ENCODE measurements around the gene CYP4F11.

CYP4F11 gene

DNA sequence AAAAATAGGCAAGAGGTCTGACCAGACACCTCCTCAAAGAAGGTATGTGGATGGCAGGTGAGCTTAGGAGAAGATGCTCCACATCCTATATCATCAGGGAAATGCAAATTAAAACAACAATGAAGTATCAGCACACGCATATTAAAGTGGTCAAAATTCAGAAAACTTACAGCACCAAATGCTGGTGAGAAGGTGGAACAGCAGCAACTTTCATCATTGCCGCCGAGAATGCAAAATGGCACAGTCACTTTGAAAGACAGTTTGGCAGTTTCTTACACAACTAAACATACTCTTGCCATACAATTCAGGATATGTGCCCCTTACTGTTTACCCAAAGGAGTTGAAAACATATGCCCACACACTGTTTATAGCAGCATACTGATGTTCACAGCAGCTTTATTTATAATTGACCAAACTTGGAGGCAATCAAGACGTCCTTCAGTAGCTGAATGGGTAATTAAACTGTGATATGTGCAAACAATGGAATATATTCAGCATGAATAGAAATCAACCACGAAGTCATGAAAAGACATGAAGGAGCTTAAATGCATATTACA lies 37.0 kb upstream of the CYP4F11 start:
- DNase-seq (ENCODE audit: low read depth), result no peak
- TF ChIP-seq CTCF (conservative IDR thresholded peaks at IDR 0.05; ENCODE audit: control insufficient read depth, insufficient read depth, low read depth, low read length), result peak; percentile 13
- H3K4me3 ChIP-seq (ENCODE audit: control insufficient read depth, low read depth, low read length), result no peak overlapping the region

GRCh38 chr19:15964231-15964630 lies 29.9 kb upstream of the CYP4F11 start:
- H3K4me3 ChIP-seq (ENCODE audit: control insufficient read depth, low read depth, low read length), result no peak overlapping the region
- no peak for DNase-seq (ENCODE audit: low read depth)
- TF ChIP-seq CTCF (conservative IDR thresholded peaks at IDR 0.05; ENCODE audit: control insufficient read depth, insufficient read depth, low read depth, low read length), result no peak

DNA sequence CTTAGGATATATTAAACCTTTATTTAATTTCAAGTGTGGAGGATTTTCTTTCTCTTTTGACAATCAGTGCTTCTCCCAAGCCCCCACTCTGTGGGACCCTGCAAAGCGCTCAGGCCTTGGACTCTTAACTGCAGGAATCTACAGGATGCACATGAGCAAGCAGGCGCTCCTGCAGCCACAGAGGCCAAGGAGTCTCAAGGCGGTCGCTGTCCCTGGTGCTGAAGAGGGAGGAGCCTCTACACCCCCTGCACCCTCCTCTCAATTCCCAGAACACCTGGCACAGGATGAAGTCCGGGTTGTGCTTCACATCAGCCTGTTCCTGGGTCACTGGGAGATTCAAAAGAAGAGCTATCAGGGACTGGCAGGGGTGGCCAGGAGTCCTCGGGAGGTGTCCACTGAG lies 28.0 kb upstream of the CYP4F11 start:
- no peak for TF ChIP-seq CTCF (conservative IDR thresholded peaks at IDR 0.05; ENCODE audit: control insufficient read depth, insufficient read depth, low read depth, low read length)
- DNase-seq (ENCODE audit: low read depth), result no peak
- H3K4me3 ChIP-seq (ENCODE audit: control insufficient read depth, low read depth, low read length), result no peak overlapping the region

- no peak for DNase-seq (ENCODE audit: low read depth)
- no peak for TF ChIP-seq CTCF (conservative IDR thresholded peaks at IDR 0.05; ENCODE audit: control insufficient read depth, insufficient read depth, low read depth, low read length)
- H3K4me3 ChIP-seq (ENCODE audit: control insufficient read depth, low read depth, low read length), result no peak overlapping the region
These were observed 20.5 kb upstream of the CYP4F11 start for GRCh38 chr19:15954820-15955219.

DNA sequence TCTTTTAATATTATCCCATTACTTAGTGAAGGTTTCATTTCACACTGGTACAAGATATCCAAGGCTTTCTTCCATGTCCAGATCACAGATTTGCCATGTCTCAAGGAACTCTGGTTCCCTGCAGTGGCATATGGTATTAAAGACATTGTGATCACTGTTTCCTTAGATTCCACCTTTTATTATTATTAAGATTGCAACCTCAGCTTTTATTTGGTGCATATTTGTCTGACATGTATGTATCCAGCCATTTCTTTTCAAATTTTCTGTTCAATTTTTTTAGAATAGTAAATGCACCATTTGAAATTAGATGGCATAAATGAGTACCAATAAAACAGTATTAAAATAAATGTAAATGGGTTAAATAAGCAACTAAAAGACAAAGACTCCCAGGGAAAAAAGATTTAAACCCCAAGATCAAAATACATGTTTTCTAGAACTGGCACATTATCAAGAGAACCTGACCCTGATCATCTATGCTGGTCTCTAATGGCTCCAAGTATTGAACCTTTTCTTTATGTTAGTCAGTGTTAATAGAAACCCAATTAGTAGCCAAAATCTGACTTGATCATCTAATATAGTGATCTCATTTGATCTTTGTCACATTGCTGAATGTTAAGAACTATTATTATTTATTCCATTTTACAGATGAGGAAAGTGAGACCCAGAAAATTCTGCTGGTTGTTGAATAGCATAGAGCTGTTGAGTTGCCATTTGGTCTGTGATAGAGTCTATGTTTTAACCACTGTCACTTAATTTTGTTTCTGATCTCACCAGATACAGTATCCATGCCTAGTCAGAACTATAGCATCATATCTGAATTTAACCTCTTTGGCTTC lies 14.1 kb upstream of the CYP4F11 start, which contains the start of gene OR10H4:
TSS of gene OR10H4 (plus strand) at position 786 of the 836 bp plus-strand sequence. CDS start at position 786, 0 bp downstream.
- TF ChIP-seq CTCF (conservative IDR thresholded peaks at IDR 0.05; ENCODE audit: control insufficient read depth, insufficient read depth, low read depth, low read length), result no peak
- H3K4me3 ChIP-seq (ENCODE audit: control insufficient read depth, low read depth, low read length), result no peak within 1 kb of the TSS
- no peak for DNase-seq (ENCODE audit: low read depth)

GRCh38 chr19:15945301-15945700 lies 11.0 kb upstream of the CYP4F11 start:
- no peak for TF ChIP-seq CTCF (conservative IDR thresholded peaks at IDR 0.05; ENCODE audit: control insufficient read depth, insufficient read depth, low read depth, low read length)
- no peak for DNase-seq (ENCODE audit: low read depth)
- H3K4me3 ChIP-seq (ENCODE audit: control insufficient read depth, low read depth, low read length), result no peak overlapping the region
